GM23338 (cell line): ENCODE measurements around the gene PCSK5. TPM values are rescaled to one million over a fixed set of nuclear protein-coding genes. Genes with fewer than 3 reads are reported as not detected.

Experiments used
- ATAC-seq: fragments of 200-7000 bp; cut with Tn5 transposase; 3 replicates; pipeline ENCODE4 v1.9.1; 2020
- DNase-seq: peaks from one replicate; pipeline ENCODE4 v3.0.0-alpha.2; 2015; ENCODE audit warnings: low spot score
- H2AFZ ChIP-seq: fragments of 200-600 bp; sonication (generic); 2 replicates; pipeline ENCODE4 v1.8.0; 2016; ENCODE audit warnings: antibody characterized with exemption, mild to moderate bottlenecking, moderate library complexity
- H3F3A ChIP-seq: fragments of 200-600 bp; sonication (generic); replicated peaks from 2 replicates; pipeline ENCODE4 v1.8.0; 2017; ENCODE audit warnings: antibody characterized with exemption, mixed run types, low read depth
- H3K27ac ChIP-seq: fragments of 200-600 bp; sonication (generic); 2 replicates; pipeline ENCODE4 v1.6.1; 2016; ENCODE audit warnings: low read depth
- H3K27me3 ChIP-seq: fragments of 200-600 bp; sonication (generic); 2 replicates; pipeline ENCODE4 v1.8.0; 2016; ENCODE audit warnings: mild to moderate bottlenecking, mixed run types, moderate library complexity; ENCODE audit not compliant: insufficient read depth
- H3K36me3 ChIP-seq: fragments of 200-600 bp; sonication (generic); 2 replicates; pipeline ENCODE4 v1.8.0; 2016; ENCODE audit warnings: mild to moderate bottlenecking; ENCODE audit not compliant: insufficient read depth
- H3K4me1 ChIP-seq: fragments of 200-600 bp; sonication (generic); 2 replicates; pipeline ENCODE4 v1.8.0; 2016; ENCODE audit warnings: mild to moderate bottlenecking, moderate library complexity; ENCODE audit not compliant: insufficient read depth
- H3K4me2 ChIP-seq: fragments of 200-600 bp; sonication (generic); 2 replicates; pipeline ENCODE4 v1.7.1; 2017; ENCODE audit warnings: mixed run types
- H3K4me3 ChIP-seq: fragments of 200-600 bp; sonication (generic); 2 replicates; pipeline ENCODE4 v1.6.1; 2016; ENCODE audit warnings: mixed run types
- H3K79me2 ChIP-seq: fragments of 200-600 bp; sonication (generic); replicated peaks from 2 replicates; pipeline ENCODE4 v1.8.0; 2017; ENCODE audit warnings: mild to moderate bottlenecking; ENCODE audit not compliant: insufficient read depth
- H3K9me2 ChIP-seq: fragments of 200-600 bp; sonication (generic); 2 replicates; pipeline ENCODE4 v1.8.0; 2017; ENCODE audit not compliant: insufficient read depth
- H4K20me1 ChIP-seq: fragments of 200-600 bp; sonication (generic); replicated peaks from 2 replicates; pipeline ENCODE4 v1.8.0; 2017; ENCODE audit warnings: mild to moderate bottlenecking; ENCODE audit not compliant: insufficient read depth
- H3K27ac Mint-ChIP-seq: 2 replicates; pipeline ENCODE4 v1.8.0; 2020; ENCODE audit warnings: inconsistent platforms, mild to moderate bottlenecking, moderate library complexity, mixed read lengths
- H3K27me3 Mint-ChIP-seq: 3 replicates; pipeline ENCODE4 v1.8.0; 2022; ENCODE audit warnings: low read depth, mild to moderate bottlenecking, moderate library complexity, mixed read lengths, inconsistent platforms; ENCODE audit not compliant: insufficient read depth, poor library complexity
- H3K36me3 Mint-ChIP-seq: 3 replicates; pipeline ENCODE4 v1.8.0; 2021; ENCODE audit warnings: low read depth, mild to moderate bottlenecking, inconsistent platforms, moderate library complexity, mixed read lengths
- H3K4me1 Mint-ChIP-seq: 3 replicates; pipeline ENCODE4 v1.8.0; 2020; ENCODE audit warnings: mild to moderate bottlenecking, inconsistent platforms, mixed read lengths
- H3K4me3 Mint-ChIP-seq: 3 replicates; pipeline ENCODE4 v1.8.0; 2021; ENCODE audit warnings: moderate library complexity, mild to moderate bottlenecking, inconsistent platforms, mixed read lengths
- H3K9me3 Mint-ChIP-seq: 3 replicates; pipeline ENCODE4 v1.8.0; 2020; ENCODE audit warnings: moderate library complexity, mild to moderate bottlenecking, inconsistent platforms, mixed read lengths
- CREB1 ChIP-seq: fragments of 250-450 bp; sonication (Bioruptor Pico); IDR thresholded peaks from 2 replicates; pipeline ENCODE4 v1.5.0; 2020; ENCODE audit warnings: low read depth, mild to moderate bottlenecking, moderate library complexity
- EZH2 ChIP-seq: fragments of 200-600 bp; sonication (generic); IDR thresholded peaks from one replicate; pipeline ENCODE4 v1.8.0; 2017; ENCODE audit warnings: antibody characterized with exemption, mild to moderate bottlenecking, low read depth; ENCODE audit not compliant: unreplicated experiment
- EZH2phosphoT487 ChIP-seq: fragments of 200-600 bp; sonication (generic); IDR thresholded peaks from one replicate; pipeline ENCODE4 v1.8.1; 2018; ENCODE audit warnings: antibody characterized with exemption; ENCODE audit not compliant: unreplicated experiment
- JUNB ChIP-seq: IDR thresholded peaks from one replicate; pipeline ENCODE4 v1.6.1; 2016; ENCODE audit warnings: antibody characterized with exemption; ENCODE audit not compliant: unreplicated experiment
- NANOG ChIP-seq: IDR thresholded peaks from 2 replicates; pipeline ENCODE4 v1.6.1; 2016; ENCODE audit warnings: antibody characterized with exemption, borderline replicate concordance
- POLR2AphosphoS5 ChIP-seq: IDR thresholded peaks from 2 replicates; pipeline ENCODE4 v1.6.1; 2016; ENCODE audit warnings: antibody characterized with exemption, low read depth
- STAT1 ChIP-seq: IDR thresholded peaks from one replicate; pipeline ENCODE4 v1.6.1; 2016; ENCODE audit warnings: antibody characterized with exemption; ENCODE audit not compliant: unreplicated experiment
- ZNF114 ChIP-seq: fragments of 250-450 bp; sonication (Bioruptor Pico); IDR thresholded peaks from 2 replicates; pipeline ENCODE4 v1.5.0; 2020; ENCODE audit warnings: mild to moderate bottlenecking, moderate library complexity
- ZNF331 ChIP-seq: fragments of 250-450 bp; sonication (Bioruptor Pico); IDR thresholded peaks from 2 replicates; pipeline ENCODE4 v1.5.0; 2020; ENCODE audit warnings: low read depth, mild to moderate bottlenecking, moderate library complexity
- polyA plus RNA-seq: library from polyadenylated mRNA; unstranded; fragments of >200 nt; fragmentation: Nextera tagmentation; extraction: Ambion mirVana; gene quantifications from 2 replicates; pipeline ENCODE4 v1.2.1, GENCODE V29; 2016
- total RNA-seq: library from RNA; depleted of rRNA; stranded (reverse); fragments of >200 nt; shearing (Covaris generic); gene quantifications from 2 replicates; pipeline ENCODE4 v1.2.3, GENCODE V29; 2014
- TF ChIP-seq, protein P1 (sequence below): fragments of 250-450 bp; sonication (Bioruptor Pico); IDR thresholded peaks from 2 replicates; pipeline ENCODE4 v1.5.0; 2020; ENCODE audit warnings: mild to moderate bottlenecking, moderate library complexity
- TF ChIP-seq, protein P2 (sequence below): IDR thresholded peaks from one replicate; pipeline ENCODE4 v1.6.1; 2018; ENCODE audit warnings: antibody characterized with exemption; ENCODE audit not compliant: unreplicated experiment
- TF ChIP-seq, protein P3 (sequence below): IDR thresholded peaks from 2 replicates; pipeline ENCODE4 v1.6.1; 2016; ENCODE audit warnings: antibody characterized with exemption
- TF ChIP-seq, protein P4 (sequence below), 2 experiments: fragments of 200-600 bp in 1 of 2; sonication (generic) in 1 of 2; conservative IDR thresholded peaks; 2 replicates each; pipeline versions ENCODE4 v1.5.1 to v1.6.1; 2016 to 2017; ENCODE audit warnings: antibody characterized with exemption in 2 of 2, low read depth in 2 of 2, mild to moderate bottlenecking in 2 of 2, moderate library complexity in 1 of 2

PCSK5 gene
- total and polyA plus RNA-seq, 2 experiments from 2014 or later = 12.3 to 34.8 TPM

DNA sequence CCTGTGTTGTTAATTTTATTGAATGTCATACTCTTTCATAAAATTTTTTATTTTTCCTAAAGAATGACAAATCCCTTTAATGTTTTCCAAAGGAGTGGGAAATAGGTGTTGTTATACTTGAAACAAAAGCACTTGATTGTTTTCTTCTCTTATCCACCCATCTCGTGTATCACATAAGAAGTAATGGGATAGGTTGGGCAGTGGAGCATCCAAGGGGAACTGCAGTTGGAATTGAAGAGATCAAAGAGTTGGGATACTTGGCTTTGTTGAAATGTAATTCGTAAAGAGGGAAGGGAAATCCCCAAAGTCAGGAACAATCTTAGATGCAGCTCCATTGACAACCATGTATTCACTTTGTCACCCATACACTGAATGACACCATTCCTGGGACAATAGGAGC, 148.0 kb downstream of the PCSK5 start:
- no peaks in the 10 kb centered on the region for H3K79me2 ChIP-seq
- Mint-ChIP-seq H3K27me3 (peaks cover 2% of the 10 kb centered on the region), H3K4me3 (no peak overlapping the region), H3K4me1 (peaks cover 37% of the 10 kb centered on the region), H3K36me3 (peaks cover 2% of the 10 kb centered on the region; the same call in 1 of the 3 replicates), H3K27ac (peak overlapping the region; percentile 28; the same call in 1 of the 2 replicates), H3K9me3 (no peaks in the 10 kb centered on the region; the same call in 2 of the 3 replicates)
- peak; percentile 40; the same call in 1 of the 3 replicates for ATAC-seq
- DNase-seq = peak; percentile 38
- H3K9me2 ChIP-seq = no peaks in the 10 kb centered on the region
- H3K27me3 ChIP-seq = no peaks in the 10 kb centered on the region
- no peak overlapping the region for H2AFZ ChIP-seq
- no peaks in the 10 kb centered on the region for H3F3A ChIP-seq
- no peaks in the 10 kb centered on the region; the same call in 1 of the 2 replicates for H3K36me3 ChIP-seq
- no peak overlapping the region for H3K4me3 ChIP-seq
- H3K27ac ChIP-seq = peak overlapping the region; percentile 82; the same call in 1 of the 2 replicates
- H3K4me1 ChIP-seq = peaks cover 27% of the 10 kb centered on the region
- H4K20me1 ChIP-seq = no peaks in the 10 kb centered on the region
- TF ChIP-seq CREB1 (CRISPR knock-in tag) (no peak), ZNF331 (CRISPR knock-in tag) (no peak), JUNB (no peak), NANOG (no peak), ZNF114 (no peak), STAT1 (no peak), POLR2AphosphoS5 (no peak), EZH2 (no peak), EZH2phosphoT487 (no peak)
- TF ChIP-seq, protein P1, sequence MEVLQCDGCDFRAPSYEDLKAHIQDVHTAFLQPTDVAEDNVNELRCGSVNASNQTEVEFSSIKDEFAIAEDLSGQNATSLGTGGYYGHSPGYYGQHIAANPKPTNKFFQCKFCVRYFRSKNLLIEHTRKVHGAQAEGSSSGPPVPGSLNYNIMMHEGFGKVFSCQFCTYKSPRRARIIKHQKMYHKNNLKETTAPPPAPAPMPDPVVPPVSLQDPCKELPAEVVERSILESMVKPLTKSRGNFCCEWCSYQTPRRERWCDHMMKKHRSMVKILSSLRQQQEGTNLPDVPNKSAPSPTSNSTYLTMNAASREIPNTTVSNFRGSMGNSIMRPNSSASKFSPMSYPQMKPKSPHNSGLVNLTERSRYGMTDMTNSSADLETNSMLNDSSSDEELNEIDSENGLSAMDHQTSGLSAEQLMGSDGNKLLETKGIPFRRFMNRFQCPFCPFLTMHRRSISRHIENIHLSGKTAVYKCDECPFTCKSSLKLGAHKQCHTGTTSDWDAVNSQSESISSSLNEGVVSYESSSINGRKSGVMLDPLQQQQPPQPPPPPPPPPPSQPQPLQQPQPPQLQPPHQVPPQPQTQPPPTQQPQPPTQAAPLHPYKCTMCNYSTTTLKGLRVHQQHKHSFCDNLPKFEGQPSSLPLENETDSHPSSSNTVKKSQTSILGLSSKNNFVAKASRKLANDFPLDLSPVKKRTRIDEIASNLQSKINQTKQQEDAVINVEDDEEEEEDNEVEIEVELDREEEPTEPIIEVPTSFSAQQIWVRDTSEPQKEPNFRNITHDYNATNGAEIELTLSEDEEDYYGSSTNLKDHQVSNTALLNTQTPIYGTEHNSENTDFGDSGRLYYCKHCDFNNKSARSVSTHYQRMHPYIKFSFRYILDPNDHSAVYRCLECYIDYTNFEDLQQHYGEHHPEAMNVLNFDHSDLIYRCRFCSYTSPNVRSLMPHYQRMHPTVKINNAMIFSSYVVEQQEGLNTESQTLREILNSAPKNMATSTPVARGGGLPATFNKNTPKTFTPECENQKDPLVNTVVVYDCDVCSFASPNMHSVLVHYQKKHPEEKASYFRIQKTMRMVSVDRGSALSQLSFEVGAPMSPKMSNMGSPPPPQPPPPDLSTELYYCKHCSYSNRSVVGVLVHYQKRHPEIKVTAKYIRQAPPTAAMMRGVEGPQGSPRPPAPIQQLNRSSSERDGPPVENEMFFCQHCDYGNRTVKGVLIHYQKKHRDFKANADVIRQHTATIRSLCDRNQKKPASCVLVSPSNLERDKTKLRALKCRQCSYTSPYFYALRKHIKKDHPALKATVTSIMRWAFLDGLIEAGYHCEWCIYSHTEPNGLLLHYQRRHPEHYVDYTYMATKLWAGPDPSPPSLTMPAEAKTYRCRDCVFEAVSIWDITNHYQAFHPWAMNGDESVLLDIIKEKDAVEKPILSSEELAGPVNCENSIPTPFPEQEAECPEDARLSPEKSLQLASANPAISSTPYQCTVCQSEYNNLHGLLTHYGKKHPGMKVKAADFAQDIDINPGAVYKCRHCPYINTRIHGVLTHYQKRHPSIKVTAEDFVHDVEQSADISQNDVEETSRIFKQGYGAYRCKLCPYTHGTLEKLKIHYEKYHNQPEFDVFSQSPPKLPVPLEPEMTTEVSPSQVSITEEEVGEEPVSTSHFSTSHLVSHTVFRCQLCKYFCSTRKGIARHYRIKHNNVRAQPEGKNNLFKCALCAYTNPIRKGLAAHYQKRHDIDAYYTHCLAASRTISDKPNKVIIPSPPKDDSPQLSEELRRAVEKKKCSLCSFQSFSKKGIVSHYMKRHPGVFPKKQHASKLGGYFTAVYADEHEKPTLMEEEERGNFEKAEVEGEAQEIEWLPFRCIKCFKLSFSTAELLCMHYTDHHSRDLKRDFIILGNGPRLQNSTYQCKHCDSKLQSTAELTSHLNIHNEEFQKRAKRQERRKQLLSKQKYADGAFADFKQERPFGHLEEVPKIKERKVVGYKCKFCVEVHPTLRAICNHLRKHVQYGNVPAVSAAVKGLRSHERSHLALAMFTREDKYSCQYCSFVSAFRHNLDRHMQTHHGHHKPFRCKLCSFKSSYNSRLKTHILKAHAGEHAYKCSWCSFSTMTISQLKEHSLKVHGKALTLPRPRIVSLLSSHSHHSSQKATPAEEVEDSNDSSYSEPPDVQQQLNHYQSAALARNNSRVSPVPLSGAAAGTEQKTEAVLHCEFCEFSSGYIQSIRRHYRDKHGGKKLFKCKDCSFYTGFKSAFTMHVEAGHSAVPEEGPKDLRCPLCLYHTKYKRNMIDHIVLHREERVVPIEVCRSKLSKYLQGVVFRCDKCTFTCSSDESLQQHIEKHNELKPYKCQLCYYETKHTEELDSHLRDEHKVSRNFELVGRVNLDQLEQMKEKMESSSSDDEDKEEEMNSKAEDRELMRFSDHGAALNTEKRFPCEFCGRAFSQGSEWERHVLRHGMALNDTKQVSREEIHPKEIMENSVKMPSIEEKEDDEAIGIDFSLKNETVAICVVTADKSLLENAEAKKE (CRISPR knock-in tag) = no peak
- TF ChIP-seq, protein P2, sequence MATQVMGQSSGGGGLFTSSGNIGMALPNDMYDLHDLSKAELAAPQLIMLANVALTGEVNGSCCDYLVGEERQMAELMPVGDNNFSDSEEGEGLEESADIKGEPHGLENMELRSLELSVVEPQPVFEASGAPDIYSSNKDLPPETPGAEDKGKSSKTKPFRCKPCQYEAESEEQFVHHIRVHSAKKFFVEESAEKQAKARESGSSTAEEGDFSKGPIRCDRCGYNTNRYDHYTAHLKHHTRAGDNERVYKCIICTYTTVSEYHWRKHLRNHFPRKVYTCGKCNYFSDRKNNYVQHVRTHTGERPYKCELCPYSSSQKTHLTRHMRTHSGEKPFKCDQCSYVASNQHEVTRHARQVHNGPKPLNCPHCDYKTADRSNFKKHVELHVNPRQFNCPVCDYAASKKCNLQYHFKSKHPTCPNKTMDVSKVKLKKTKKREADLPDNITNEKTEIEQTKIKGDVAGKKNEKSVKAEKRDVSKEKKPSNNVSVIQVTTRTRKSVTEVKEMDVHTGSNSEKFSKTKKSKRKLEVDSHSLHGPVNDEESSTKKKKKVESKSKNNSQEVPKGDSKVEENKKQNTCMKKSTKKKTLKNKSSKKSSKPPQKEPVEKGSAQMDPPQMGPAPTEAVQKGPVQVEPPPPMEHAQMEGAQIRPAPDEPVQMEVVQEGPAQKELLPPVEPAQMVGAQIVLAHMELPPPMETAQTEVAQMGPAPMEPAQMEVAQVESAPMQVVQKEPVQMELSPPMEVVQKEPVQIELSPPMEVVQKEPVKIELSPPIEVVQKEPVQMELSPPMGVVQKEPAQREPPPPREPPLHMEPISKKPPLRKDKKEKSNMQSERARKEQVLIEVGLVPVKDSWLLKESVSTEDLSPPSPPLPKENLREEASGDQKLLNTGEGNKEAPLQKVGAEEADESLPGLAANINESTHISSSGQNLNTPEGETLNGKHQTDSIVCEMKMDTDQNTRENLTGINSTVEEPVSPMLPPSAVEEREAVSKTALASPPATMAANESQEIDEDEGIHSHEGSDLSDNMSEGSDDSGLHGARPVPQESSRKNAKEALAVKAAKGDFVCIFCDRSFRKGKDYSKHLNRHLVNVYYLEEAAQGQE = no peak
- TF ChIP-seq, protein P3, sequence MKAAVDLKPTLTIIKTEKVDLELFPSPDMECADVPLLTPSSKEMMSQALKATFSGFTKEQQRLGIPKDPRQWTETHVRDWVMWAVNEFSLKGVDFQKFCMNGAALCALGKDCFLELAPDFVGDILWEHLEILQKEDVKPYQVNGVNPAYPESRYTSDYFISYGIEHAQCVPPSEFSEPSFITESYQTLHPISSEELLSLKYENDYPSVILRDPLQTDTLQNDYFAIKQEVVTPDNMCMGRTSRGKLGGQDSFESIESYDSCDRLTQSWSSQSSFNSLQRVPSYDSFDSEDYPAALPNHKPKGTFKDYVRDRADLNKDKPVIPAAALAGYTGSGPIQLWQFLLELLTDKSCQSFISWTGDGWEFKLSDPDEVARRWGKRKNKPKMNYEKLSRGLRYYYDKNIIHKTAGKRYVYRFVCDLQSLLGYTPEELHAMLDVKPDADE = no peak
- TF ChIP-seq, protein P4, sequence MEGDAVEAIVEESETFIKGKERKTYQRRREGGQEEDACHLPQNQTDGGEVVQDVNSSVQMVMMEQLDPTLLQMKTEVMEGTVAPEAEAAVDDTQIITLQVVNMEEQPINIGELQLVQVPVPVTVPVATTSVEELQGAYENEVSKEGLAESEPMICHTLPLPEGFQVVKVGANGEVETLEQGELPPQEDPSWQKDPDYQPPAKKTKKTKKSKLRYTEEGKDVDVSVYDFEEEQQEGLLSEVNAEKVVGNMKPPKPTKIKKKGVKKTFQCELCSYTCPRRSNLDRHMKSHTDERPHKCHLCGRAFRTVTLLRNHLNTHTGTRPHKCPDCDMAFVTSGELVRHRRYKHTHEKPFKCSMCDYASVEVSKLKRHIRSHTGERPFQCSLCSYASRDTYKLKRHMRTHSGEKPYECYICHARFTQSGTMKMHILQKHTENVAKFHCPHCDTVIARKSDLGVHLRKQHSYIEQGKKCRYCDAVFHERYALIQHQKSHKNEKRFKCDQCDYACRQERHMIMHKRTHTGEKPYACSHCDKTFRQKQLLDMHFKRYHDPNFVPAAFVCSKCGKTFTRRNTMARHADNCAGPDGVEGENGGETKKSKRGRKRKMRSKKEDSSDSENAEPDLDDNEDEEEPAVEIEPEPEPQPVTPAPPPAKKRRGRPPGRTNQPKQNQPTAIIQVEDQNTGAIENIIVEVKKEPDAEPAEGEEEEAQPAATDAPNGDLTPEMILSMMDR (conservative IDR thresholded peaks at IDR 0.05; ENCODE audit: low read depth in 2 of 2) = no peak
- H3K4me2 ChIP-seq = peak overlapping the region; percentile 37; the same call in 1 of the 2 replicates
